ENCODE data around the gene HEMGN.

GRCh38 chr9:97930972-97931371 is 7.0 kb downstream of the HEMGN start:
- TF ChIP-seq, protein P1, sequence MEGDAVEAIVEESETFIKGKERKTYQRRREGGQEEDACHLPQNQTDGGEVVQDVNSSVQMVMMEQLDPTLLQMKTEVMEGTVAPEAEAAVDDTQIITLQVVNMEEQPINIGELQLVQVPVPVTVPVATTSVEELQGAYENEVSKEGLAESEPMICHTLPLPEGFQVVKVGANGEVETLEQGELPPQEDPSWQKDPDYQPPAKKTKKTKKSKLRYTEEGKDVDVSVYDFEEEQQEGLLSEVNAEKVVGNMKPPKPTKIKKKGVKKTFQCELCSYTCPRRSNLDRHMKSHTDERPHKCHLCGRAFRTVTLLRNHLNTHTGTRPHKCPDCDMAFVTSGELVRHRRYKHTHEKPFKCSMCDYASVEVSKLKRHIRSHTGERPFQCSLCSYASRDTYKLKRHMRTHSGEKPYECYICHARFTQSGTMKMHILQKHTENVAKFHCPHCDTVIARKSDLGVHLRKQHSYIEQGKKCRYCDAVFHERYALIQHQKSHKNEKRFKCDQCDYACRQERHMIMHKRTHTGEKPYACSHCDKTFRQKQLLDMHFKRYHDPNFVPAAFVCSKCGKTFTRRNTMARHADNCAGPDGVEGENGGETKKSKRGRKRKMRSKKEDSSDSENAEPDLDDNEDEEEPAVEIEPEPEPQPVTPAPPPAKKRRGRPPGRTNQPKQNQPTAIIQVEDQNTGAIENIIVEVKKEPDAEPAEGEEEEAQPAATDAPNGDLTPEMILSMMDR (IDR thresholded peaks at IDR 0.05): no peak
- TF ChIP-seq POLR2A (IDR thresholded peaks at IDR 0.05): no peak
- no peak for TF ChIP-seq POLR2AphosphoS5 (IDR thresholded peaks at IDR 0.05)

All from breast epithelium (tissue), 3 donors.